ENCODE data around the gene TOR1A.
"Not testable (repeated sequence)": the region's sequence is repeated elsewhere in the genome, so short reads cannot be mapped to it uniquely, and the experiment has no call there.

TOR1A gene

GRCh38 chr9:129779560-129780190, 44.3 kb downstream of the TOR1A start:
- no peak for FAIRE-seq

- FAIRE-seq, result no peak
Observed at GRCh38 chr9:129778469-129778868, 45.5 kb downstream of the TOR1A start.

- FAIRE-seq, result no peak
Observed at GRCh38 chr9:129777769-129778130, 46.2 kb downstream of the TOR1A start.

- FAIRE-seq, result no peak
Observed at GRCh38 chr9:129776938-129777768, 46.8 kb downstream of the TOR1A start.

GRCh38 chr9:129776566-129776937, 47.4 kb downstream of the TOR1A start:
- no peak for FAIRE-seq

- not testable (repeated sequence) for FAIRE-seq
Observed at GRCh38 chr9:129776096-129776495, 47.8 kb downstream of the TOR1A start.

- FAIRE-seq, result no peak
Observed at GRCh38 chr9:129775448-129775798, 48.5 kb downstream of the TOR1A start.

GRCh38 chr9:129774791-129775447, 49.0 kb downstream of the TOR1A start:
- no peak for FAIRE-seq

GRCh38 chr9:129773262-129774048, 50.5 kb downstream of the TOR1A start:
- no peak for FAIRE-seq

GRCh38 chr9:129770741-129771140, 53.2 kb downstream of the TOR1A start:
- no peak for FAIRE-seq

GRCh38 chr9:129769669-129770068, 54.3 kb downstream of the TOR1A start:
- FAIRE-seq, result no peak

GRCh38 chr9:129768486-129768885, 55.5 kb downstream of the TOR1A start:
- no peak for FAIRE-seq

- no peak for FAIRE-seq
Observed at GRCh38 chr9:129765764-129766317, 58.1 kb downstream of the TOR1A start.

GRCh38 chr9:129762985-129763926, 60.7 kb downstream of the TOR1A start:
- FAIRE-seq, result no peak

Measured in G401.6 (cell line).